Left ventricle myocardium superior (tissue), 1 donor: ENCODE results near the gene CTDSPL2. TPM values are rescaled to one million over a fixed set of nuclear protein-coding genes. Genes with fewer than 3 reads are reported as not detected.
A peak's percentile ranks its signal among the peaks of the same experiment; 100 is the strongest.
"Not testable (repeated sequence)": the region's sequence is repeated elsewhere in the genome, so short reads cannot be mapped to it uniquely, and the experiment has no call there.

Experiments used
- ATAC-seq: fragments of 200-7000 bp; cut with Tn5 transposase; one replicate; pipeline ENCODE4 v1.9.1; 2020; ENCODE audit warnings: mild to moderate bottlenecking, moderate library complexity
- DNase-seq: peaks from one replicate; pipeline ENCODE4 v3.0.0-alpha.2; 2020
- intact Hi-C: fragments of 100-400 bp; cut with micrococcal nuclease; formaldehyde crosslinking; loops from one replicate; pipeline ENCODE4 v1.11.0; 2022
- total RNA-seq: library from RNA; stranded (reverse); fragmentation: NEBNext Ultra II Directional; extraction: Animal tissue kit (Norgen Biotek cat#: 25700); gene quantifications from one replicate; pipeline ENCODE4 v1.2.1, GENCODE V29; 2021
- donor health status: DM: no; HTN: yes; CAD: no; lungs with severe emphysema.

CTDSPL2 gene
- total RNA-seq, 1 donor from 2014 or later = 17.2 TPM

DNA sequence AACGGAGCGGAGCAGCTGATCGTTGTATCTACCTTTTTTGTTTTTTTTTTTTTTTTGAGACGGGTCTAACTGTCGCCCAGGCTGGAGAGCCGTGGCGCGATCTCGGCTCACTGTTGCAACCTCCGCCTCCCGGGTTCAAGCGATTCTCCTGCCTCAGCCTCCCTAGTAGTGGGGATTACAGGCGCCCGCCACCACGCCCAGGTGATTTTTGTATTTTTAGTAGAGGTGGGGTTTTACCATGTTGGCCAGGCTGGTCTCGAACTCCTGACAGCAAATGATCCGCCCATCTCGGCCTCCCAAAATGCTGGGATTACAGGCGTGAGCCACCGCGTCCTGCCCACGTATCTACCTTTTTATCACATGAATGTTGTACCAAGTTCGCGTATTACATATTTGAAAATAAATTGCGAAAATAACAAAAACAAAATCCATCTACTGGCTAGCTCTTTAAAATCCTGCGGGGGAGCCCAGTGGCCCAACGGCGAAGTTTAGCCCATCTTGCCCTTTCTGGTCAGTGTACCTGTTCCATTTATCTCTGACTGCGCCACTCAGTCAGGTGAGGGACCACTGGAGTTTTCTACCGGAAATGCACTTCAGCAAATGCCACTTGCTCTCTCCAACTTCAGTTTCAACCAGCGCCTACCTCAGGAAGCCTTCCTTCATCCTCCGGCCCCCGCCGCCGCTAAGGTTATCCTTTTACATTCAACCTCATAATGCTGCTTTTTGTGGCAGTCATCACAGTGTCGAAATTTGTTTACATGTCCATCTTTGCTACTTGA lies 108.3 kb downstream of the CTDSPL2 start:
- DNase-seq = no peak
- ATAC-seq = no peak
- intact Hi-C loops = no loop called here

GRCh38 chr15:44536302-44536961 lies 109.0 kb downstream of the CTDSPL2 start:
- DNase-seq (peak; percentile 89), ATAC-seq (peak; percentile 89)
- intact Hi-C loops = no loop called here

GRCh38 chr15:44536962-44537734 lies 109.7 kb downstream of the CTDSPL2 start, which contains the start of gene EIF3J:
Gene EIF3J, plus strand, starts transcription at chr15:44537147. Its CDS starts 48 bp downstream, at chr15:44537195.
- intact Hi-C loops = no loop called here
- peak; percentile 94 for ATAC-seq

GRCh38 chr15:44537735-44538240 lies 110.4 kb downstream of the CTDSPL2 start:
- ATAC-seq (no peak), DNase-seq (no peak)
- intact Hi-C loops = no loop called here

More at GRCh38 chr15:44536962-44537734, 109.7 kb downstream of the CTDSPL2 start, which contains the start of gene EIF3J:
- peak; percentile 97 for DNase-seq

GRCh38 chr15:44541282-44541958 lies 114.0 kb downstream of the CTDSPL2 start:
- intact Hi-C loops = no loop called here
- DNase-seq (no peak), ATAC-seq (no peak)

DNA sequence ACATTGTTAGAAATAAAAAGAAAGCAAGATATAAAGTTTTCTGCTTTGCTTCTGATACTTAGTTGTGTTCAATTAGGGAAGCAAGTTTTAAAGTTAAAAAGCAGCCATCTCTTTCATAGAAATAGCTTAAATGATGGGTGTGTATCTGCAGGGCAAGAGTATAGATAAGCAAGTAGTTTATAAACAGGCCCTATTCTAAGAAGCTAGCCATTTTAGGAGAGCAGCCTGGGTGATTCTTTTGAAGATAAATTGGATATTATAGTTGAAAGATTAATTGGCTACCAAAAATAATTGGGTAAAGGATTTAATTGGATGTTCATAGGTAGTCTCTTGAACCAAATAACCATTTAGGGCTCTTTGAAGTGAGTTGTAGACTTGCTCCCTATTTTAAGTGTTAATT lies 115.2 kb downstream of the CTDSPL2 start:
- no peak for DNase-seq
- no peak for ATAC-seq
- intact Hi-C loops = no loop called here

- DNase-seq, intact Hi-C loops, ATAC-seq: not testable (repeated sequence)
Observed at GRCh38 chr15:44544745-44545144, 117.3 kb downstream of the CTDSPL2 start.

- ATAC-seq = peak; percentile 72
- DNase-seq = no peak
- intact Hi-C loops = no loop called here
Observed at GRCh38 chr15:44545913-44546802, 118.7 kb downstream of the CTDSPL2 start.

- intact Hi-C loops, ATAC-seq, DNase-seq: not testable (repeated sequence)
Observed at GRCh38 chr15:44549152-44549551, 121.7 kb downstream of the CTDSPL2 start.

DNA sequence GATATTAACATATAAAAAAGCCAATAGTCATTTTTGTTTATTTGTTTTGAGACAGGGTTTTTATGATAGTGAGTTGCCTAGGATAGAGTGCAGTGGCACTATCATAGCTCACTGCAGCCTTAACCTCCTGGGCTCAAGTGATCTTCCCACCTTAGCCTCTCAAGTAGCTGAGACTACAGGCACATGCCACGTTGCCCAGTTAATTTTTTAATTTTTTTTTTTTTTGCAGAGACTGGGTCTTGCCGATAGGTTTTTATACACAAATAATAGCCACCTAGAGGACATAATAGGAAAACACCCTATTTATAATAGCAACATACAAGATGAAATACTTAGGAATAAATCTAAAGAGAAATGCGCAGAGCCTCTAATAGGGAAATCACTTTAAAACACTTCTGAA lies 122.8 kb downstream of the CTDSPL2 start:
- DNase-seq (no peak), ATAC-seq (no peak)
- intact Hi-C loops = no loop called here

- DNase-seq = no peak
- intact Hi-C loops = no loop called here
- ATAC-seq = no peak
Observed at GRCh38 chr15:44550734-44551133, 123.3 kb downstream of the CTDSPL2 start.

- DNase-seq (no peak), ATAC-seq (peak; percentile 82)
- intact Hi-C loops = no loop called here
Observed at GRCh38 chr15:44554934-44555723, 127.7 kb downstream of the CTDSPL2 start.

GRCh38 chr15:44560926-44561325 lies 133.5 kb downstream of the CTDSPL2 start:
- DNase-seq, ATAC-seq, intact Hi-C loops: not testable (repeated sequence)

GRCh38 chr15:44565387-44566154 lies 138.1 kb downstream of the CTDSPL2 start:
- intact Hi-C loops = no loop called here
- no peak for DNase-seq
- no peak for ATAC-seq

GRCh38 chr15:44566155-44566540 lies 138.7 kb downstream of the CTDSPL2 start:
- intact Hi-C loops = no loop called here
- DNase-seq (no peak), ATAC-seq (no peak)

DNA sequence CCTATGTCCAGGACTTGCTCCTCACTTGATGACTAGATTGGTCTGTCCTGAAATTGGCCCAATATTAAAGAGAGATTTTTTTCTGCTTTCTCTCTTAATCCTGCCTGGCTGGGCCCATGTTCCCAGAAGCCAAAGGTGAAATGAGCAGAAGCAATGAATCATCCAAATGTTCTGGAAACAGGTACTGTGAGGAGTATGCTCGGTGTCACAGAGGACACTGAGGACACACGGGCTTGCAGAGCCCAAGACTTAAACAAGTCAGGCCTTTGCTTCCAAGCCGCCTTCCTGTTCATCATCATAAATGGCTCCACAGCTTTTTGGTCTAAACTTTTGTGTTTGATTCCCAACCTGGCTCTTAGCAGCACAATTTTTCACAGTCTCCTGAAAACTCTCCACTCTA lies 140.9 kb downstream of the CTDSPL2 start:
- intact Hi-C loops = no loop called here
- no peak for DNase-seq
- no peak for ATAC-seq

GRCh38 chr15:44569316-44569715 lies 141.9 kb downstream of the CTDSPL2 start:
- ATAC-seq = no peak
- intact Hi-C loops = no loop called here
- no peak for DNase-seq
